Testis (tissue), 3 donors: Measurements from ENCODE around the gene PTMA. TPM values are rescaled to one million over a fixed set of nuclear protein-coding genes. Genes with fewer than 3 reads are reported as not detected.

Experiments
- DNase-seq: peaks from one replicate; pipeline ENCODE4 v3.0.0-alpha.2; 2019
- H3K27ac ChIP-seq, 2 donors: fragments of 200-600 bp; sonication (generic); one replicate each; pipeline ENCODE4 v1.5.1; 2019
- H3K27me3 ChIP-seq: fragments of 200-600 bp; sonication (generic); one replicate; pipeline ENCODE4 v1.5.1; 2019
- H3K36me3 ChIP-seq: fragments of 200-600 bp; sonication (generic); one replicate; pipeline ENCODE4 v1.5.1; 2017; ENCODE audit warnings: low read depth; ENCODE audit errors: missing control alignments
- H3K4me1 ChIP-seq: fragments of 200-600 bp; sonication (generic); one replicate; pipeline ENCODE4 v1.5.1; 2019
- H3K4me3 ChIP-seq, 2 donors: fragments of 200-600 bp; sonication (generic); one replicate each; pipeline ENCODE4 v1.5.1; 2017 to 2019
- H3K9me3 ChIP-seq: fragments of 200-600 bp; sonication (generic); one replicate; pipeline ENCODE4 v1.5.1; 2017
- CTCF ChIP-seq, 3 experiments: fragments of 450-650 bp in 2 of 3; fragments of 200-600 bp in 1 of 3; sonication (generic) in 1 of 3; IDR thresholded peaks; one replicate each; pipeline ENCODE4 v1.5.1; 2016 to 2019; ENCODE audit warnings: antibody characterized with exemption in 3 of 3, mild to moderate bottlenecking in 2 of 3, moderate library complexity in 1 of 3
- POLR2A ChIP-seq: fragments of 450-650 bp; IDR thresholded peaks from one replicate; pipeline ENCODE4 v1.6.1; 2017; ENCODE audit warnings: antibody characterized with exemption, mild to moderate bottlenecking, moderate library complexity
- WGBS, 2 donors: methylation state at CpG; one replicate each; pipeline ENCODE4 v1.1.5; 2018; 5-methylcytosine and 5-hydroxymethylcytosine counted together
- intact Hi-C: fragments of 100-400 bp; cut with DNase I; formaldehyde crosslinking; loops from one replicate; pipeline ENCODE4 v1.15.1; 2023; ENCODE audit warnings: low total_unique reads
- polyA plus RNA-seq: library from polyadenylated mRNA; stranded (reverse); fragments of 350-450 nt; fragmentation: Illumina TruSeq; extraction: RNeasy Lipid Tissue Mini Kit (QIAGEN cat#74804); gene quantifications from one replicate; pipeline ENCODE4 v1.2.3, GENCODE V29; 2014; ENCODE audit warnings: low read depth, low replicate concordance; ENCODE audit not compliant: insufficient read depth
- total RNA-seq, 2 donors: library from RNA; depleted of rRNA; stranded (reverse); fragments of >200 nt; gene quantifications; one replicate each; pipeline ENCODE4 v1.2.3, GENCODE V29; 2016

PTMA gene
- total and polyA plus RNA-seq, 3 donors from 2014 or later, result 278 to 583 (median 311) TPM

- Histone ChIP-seq H3K4me3 (no peak overlapping the region), H3K27me3 (no peaks in the 10 kb centered on the region), H3K9me3 (no peaks in the 10 kb centered on the region), H3K4me1 (peaks cover 7% of the 10 kb centered on the region), H3K36me3 (no peaks in the 10 kb centered on the region), H3K27ac (no peak overlapping the region)
- intact Hi-C loops, result no loop called here
- DNase-seq, result no peak
- WGBS, 2 donors, result 62 to 81% methylated on average over 17 to 18 of the region's 22 CpGs
- TF ChIP-seq CTCF (IDR thresholded peaks at IDR 0.05) (no peak), POLR2A (no peak)
Measured at GRCh38 chr2:231684314-231685223, 23.8 kb upstream of the PTMA start.

- H3K4me3 ChIP-seq, result no peak overlapping the region
- DNase-seq, result no peak
- H3K4me1 ChIP-seq, result peaks cover 7% of the 10 kb centered on the region
- WGBS, 2 donors, result 73 to 74% methylated on average over 9 to 20 of the region's 20 CpGs
- H3K27ac ChIP-seq, result no peak overlapping the region
- TF ChIP-seq POLR2A (no peak), CTCF (IDR thresholded peaks at IDR 0.05) (no peak)
- no peaks in the 10 kb centered on the region for H3K36me3 ChIP-seq
- H3K27me3 ChIP-seq, result no peaks in the 10 kb centered on the region
- no peaks in the 10 kb centered on the region for H3K9me3 ChIP-seq
- intact Hi-C loops, result no loop called here
Measured at GRCh38 chr2:231685349-231686191, 22.8 kb upstream of the PTMA start.

GRCh38 chr2:231686192-231687100 is 21.9 kb upstream of the PTMA start:
- intact Hi-C loops, result no loop called here
- H3K4me1 ChIP-seq, result peaks cover 5% of the 10 kb centered on the region
- 84 to 95% methylated on average over 11 of the region's 11 CpGs for WGBS, 2 donors
- H3K9me3 ChIP-seq, result no peaks in the 10 kb centered on the region
- DNase-seq, result no peak
- H3K4me3 ChIP-seq, result no peak overlapping the region
- H3K27me3 ChIP-seq, result no peaks in the 10 kb centered on the region
- H3K27ac ChIP-seq, result no peak overlapping the region
- H3K36me3 ChIP-seq, result no peaks in the 10 kb centered on the region
- TF ChIP-seq POLR2A (no peak), CTCF (IDR thresholded peaks at IDR 0.05) (no peak)

GRCh38 chr2:231687133-231687852 is 21.0 kb upstream of the PTMA start:
- DNase-seq, result no peak
- Histone ChIP-seq H3K9me3 (no peaks in the 10 kb centered on the region), H3K4me1 (no peaks in the 10 kb centered on the region), H3K27me3 (no peaks in the 10 kb centered on the region), H3K36me3 (no peaks in the 10 kb centered on the region), H3K4me3 (no peak overlapping the region), H3K27ac (no peak overlapping the region)
- WGBS, 2 donors, result 42 to 63% methylated on average over 7 to 11 of the region's 14 CpGs
- TF ChIP-seq CTCF (IDR thresholded peaks at IDR 0.05) (peak in 2 of 3 experiments; percentile 6 to 29), POLR2A (no peak)
- intact Hi-C loops, result no loop called here
